Activated CD4-positive, alpha-beta memory T cell treated with anti-CD3 and anti-CD28 coated beads for 36 hours (primary cell): ENCODE data around the gene ZNF629. TPM values are rescaled to one million over a fixed set of nuclear protein-coding genes. Genes with fewer than 3 reads are reported as not detected.
A peak's percentile ranks its signal among the peaks of the same experiment; 100 is the strongest.

Source experiments
- CTCF ChIA-PET: fragments of 350-600 bp; sonication (Branson Sonifier 250); formaldehyde crosslinking; loops from one replicate; lab custom pipeline; 2021; ENCODE audit warnings: antibody characterized with exemption, inconsistent platforms; lab: Charles Lee
- POLR2A ChIA-PET: fragments of 350-600 bp; sonication (Branson Sonifier 250); formaldehyde crosslinking; loops from one replicate; lab custom pipeline; 2021; ENCODE audit warnings: antibody characterized with exemption; lab: Charles Lee
- DNase-seq: peaks from one replicate; pipeline ENCODE4 v3.0.0-alpha.2; 2020
- H3K27ac Mint-ChIP-seq: one replicate; pipeline ENCODE4 v1.8.0; 2021; ENCODE audit warnings: mixed read lengths
- H3K27me3 Mint-ChIP-seq: one replicate; pipeline ENCODE4 v1.8.0; 2021; ENCODE audit warnings: mixed read lengths
- H3K36me3 Mint-ChIP-seq: one replicate; pipeline ENCODE4 v1.8.0; 2021; ENCODE audit warnings: mixed read lengths
- H3K4me1 Mint-ChIP-seq: one replicate; pipeline ENCODE4 v1.8.0; 2021; ENCODE audit warnings: low read depth, mixed read lengths
- H3K4me3 Mint-ChIP-seq: one replicate; pipeline ENCODE4 v1.8.0; 2021; ENCODE audit warnings: mild to moderate bottlenecking, mixed read lengths
- H3K9me3 Mint-ChIP-seq: one replicate; pipeline ENCODE4 v1.8.0; 2021; ENCODE audit warnings: mixed read lengths
- intact Hi-C: fragments of 100-400 bp; cut with micrococcal nuclease; formaldehyde crosslinking; loops from one replicate; pipeline ENCODE4 v1.15.1; 2023
- total RNA-seq, 2 experiments: library from RNA; stranded (reverse); gene quantifications; one replicate each; pipeline ENCODE4 v1.2.3, GENCODE V29; 2021

Gene ZNF629
- total RNA-seq, 2 experiments from 2014 or later, result 2.9 to 3.1 TPM

DNA sequence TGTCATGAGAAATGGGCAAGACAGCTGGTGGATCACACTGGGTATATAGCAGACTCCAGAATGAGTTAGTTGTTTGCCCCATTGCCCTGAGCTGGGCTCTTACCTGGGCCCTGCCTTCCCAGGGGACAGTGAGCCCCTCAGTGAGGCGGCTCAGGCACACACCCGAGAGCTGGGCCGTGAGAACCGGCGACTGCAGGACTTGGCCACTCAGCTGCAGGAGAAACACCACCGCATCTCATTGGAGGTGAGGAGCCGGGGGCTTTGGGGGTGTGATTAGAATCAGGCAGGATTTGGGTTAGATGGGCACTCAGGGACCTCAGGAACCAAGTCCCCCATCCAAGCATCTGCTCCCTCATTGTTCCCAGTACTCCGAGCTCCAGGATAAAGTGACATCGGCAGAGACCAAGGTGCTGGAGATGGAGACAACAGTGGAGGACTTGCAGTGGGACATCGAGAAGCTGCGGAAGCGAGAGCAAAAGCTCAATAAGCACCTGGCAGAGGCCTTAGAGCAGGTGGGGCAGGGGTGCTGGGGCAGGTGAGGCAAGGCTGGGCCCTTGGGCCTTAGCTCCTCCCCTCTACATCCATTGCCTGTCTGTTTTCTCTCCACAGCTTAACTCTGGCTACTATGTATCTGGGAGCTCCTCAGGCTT, 22.1 kb downstream of the ZNF629 start:
- Mint-ChIP-seq H3K9me3 (no peaks in the 10 kb centered on the region), H3K36me3 (peaks cover 40% of the 10 kb centered on the region), H3K4me1 (peaks cover 25% of the 10 kb centered on the region), H3K27ac (no peak overlapping the region), H3K4me3 (no peak overlapping the region), H3K27me3 (no peaks in the 10 kb centered on the region)
- CTCF ChIA-PET, result interaction anchor here (7.2 kb wide), 1 partner anchor 50 kb away, joined by 30 read pairs; no protein-coding TSS in a partner anchor
- POLR2A ChIA-PET, result interaction anchor here (1.0 kb wide), 1 partner anchor 17 kb away, joined by 4 read pairs; the partner anchor contains the start of gene PHKG2
- DNase-seq, result no peak
- intact Hi-C loops, result loop anchor here (5.0 kb wide), 1 partner anchor 108 kb away; the partner anchor contains the start of gene FBRS

- Mint-ChIP-seq H3K27ac (no peak overlapping the region), H3K9me3 (no peaks in the 10 kb centered on the region)
These were observed 22.9 kb downstream of the ZNF629 start for GRCh38 chr16:30764086-30764485.

DNA sequence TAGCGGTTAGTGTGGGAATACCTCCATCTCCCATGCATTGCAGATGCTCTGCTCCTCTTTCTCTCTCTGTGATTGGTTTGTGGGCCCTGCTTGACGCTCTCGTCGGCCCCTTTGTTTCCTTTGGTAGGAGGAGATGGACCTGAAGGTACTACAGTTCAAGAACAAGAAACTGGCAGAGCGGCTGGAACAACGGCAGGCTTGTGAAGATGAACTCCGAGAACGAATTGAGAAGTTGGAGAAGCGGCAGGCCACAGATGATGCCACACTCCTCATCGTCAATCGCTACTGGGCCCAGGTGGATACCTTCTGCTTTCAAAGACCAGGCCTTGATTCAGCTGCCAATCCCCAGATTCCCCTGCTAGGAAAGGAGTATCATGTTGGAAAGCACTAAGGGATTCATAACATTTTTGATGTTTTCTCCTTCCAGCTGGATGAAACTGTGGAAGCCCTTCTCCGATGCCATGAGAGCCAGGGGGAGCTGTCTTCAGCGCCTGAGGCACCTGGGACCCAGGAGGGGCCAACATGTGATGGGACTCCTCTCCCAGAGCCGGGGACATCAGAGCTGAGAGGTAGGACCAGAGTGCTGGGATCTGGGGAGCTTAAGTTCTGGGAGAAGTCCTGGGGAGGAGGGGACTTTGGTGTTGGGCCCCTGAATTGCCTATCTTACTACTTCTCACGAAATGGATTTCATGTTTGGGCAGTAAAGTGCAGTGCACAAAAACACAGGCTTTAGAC, 23.8 kb downstream of the ZNF629 start:
- H3K27ac Mint-ChIP-seq, result peak overlapping the region; percentile 81
- intact Hi-C loops, result loop anchor here (1.0 to 5.0 kb wide), 5 partner anchors 12 to 194 kb away; partner anchors contain the start of genes FBRS and PHKG2
- ChIA-PET POLR2A (interaction anchor here (1.5 kb wide), 1 partner anchor 42 kb away, joined by 3 read pairs; no protein-coding TSS in a partner anchor), CTCF (interaction anchor here (1.1 to 7.2 kb wide), 2 partner anchors 52 to 139 kb away, joined by 3 to 30 read pairs; no protein-coding TSS in a partner anchor)
- peak overlapping the region; percentile 93 for H3K4me3 Mint-ChIP-seq
- peaks cover 29% of the 10 kb centered on the region for H3K36me3 Mint-ChIP-seq
- H3K4me1 Mint-ChIP-seq, result peaks cover 25% of the 10 kb centered on the region
- DNase-seq, result no peak
- H3K9me3 Mint-ChIP-seq, result no peaks in the 10 kb centered on the region
- no peaks in the 10 kb centered on the region for H3K27me3 Mint-ChIP-seq

More at GRCh38 chr16:30764086-30764485, 22.9 kb downstream of the ZNF629 start:
- peak overlapping the region; percentile 18 for H3K4me3 Mint-ChIP-seq
- intact Hi-C loops, result loop anchor here (5.0 kb wide), 1 partner anchor 107 kb away; the partner anchor contains the start of gene FBRS
- H3K36me3 Mint-ChIP-seq, result peaks cover 36% of the 10 kb centered on the region
- ChIA-PET POLR2A (no interaction called here), CTCF (interaction anchor here (7.2 kb wide), 1 partner anchor 51 kb away, joined by 30 read pairs; no protein-coding TSS in a partner anchor)
- no peak for DNase-seq
- H3K4me1 Mint-ChIP-seq, result peaks cover 25% of the 10 kb centered on the region
- H3K27me3 Mint-ChIP-seq, result no peaks in the 10 kb centered on the region

DNA sequence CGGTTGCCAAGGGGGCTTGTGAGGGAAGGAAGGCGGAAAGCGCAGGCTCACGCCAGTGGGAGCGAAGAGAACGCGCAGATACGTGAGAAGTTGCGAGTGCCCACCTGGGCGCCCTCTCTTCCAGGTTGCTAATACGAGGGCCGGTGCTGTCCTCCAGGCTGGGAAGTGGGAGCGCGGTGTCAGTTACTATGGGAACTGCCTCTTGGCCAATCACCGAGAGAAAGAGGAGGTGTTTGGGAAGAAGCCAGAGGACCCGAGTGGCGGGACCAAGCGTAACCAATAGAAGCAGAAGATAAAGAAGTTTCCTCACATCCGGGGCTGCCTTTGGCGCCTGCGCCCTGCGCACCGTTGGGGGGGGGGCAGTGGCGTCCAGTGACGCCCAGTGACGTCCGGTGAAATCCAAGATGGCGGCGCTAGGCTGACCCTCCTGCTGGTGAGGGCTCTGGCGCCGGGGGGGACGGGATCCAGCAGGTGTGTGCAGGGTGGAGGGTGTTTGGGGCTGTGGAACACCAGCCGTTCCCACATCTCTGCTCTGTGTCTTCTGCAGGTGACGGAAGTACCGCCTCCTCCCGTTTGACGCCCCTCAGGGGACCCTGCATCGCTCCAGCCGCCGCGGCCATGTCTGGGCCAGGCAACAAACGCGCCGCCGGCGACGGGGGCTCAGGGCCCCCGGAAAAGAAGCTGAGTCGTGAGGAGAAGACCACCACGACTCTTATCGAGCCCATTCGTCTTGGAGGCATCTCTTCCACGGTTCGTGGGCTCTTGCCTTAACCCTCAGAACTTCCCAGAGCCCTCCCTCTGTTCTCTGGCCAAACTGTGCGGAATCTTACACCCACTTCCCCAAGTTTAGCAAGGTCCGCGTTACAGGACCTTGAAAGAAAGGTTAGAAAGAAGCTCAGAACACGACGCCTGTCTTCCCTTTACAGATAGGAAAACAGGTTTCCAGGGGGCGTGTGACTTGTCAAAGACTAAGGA, 24.8 kb downstream of the ZNF629 start, which contains the start of the genes CFAP119 and RNF40:
TSS of gene CFAP119 (minus strand) at position 135 of the 975 bp plus-strand sequence. CDS start 314 bp downstream, outside the sequence.
TSS of gene RNF40 (plus strand) at position 395 of the 975 bp plus-strand sequence. CDS start at position 619, 224 bp downstream.
- no peaks in the 10 kb centered on the region for H3K9me3 Mint-ChIP-seq
- intact Hi-C loops, result loop anchor here (1.0 to 5.0 kb wide), 5 partner anchors 13 to 193 kb away; partner anchors contain the start of genes FBRS and PHKG2
- H3K36me3 Mint-ChIP-seq, result peaks cover 26% of the 10 kb centered on the region
- H3K4me3 Mint-ChIP-seq, result peak within 1 kb of the TSS; percentile 93
- H3K27ac Mint-ChIP-seq, result peak within 1 kb of the TSS; percentile 81
- peak; percentile 96 for DNase-seq
- no peaks in the 10 kb centered on the region for H3K27me3 Mint-ChIP-seq
- ChIA-PET POLR2A (interaction anchor here (1.5 kb wide), 1 partner anchor 43 kb away, joined by 3 read pairs; no protein-coding TSS in a partner anchor), CTCF (interaction anchor here (7.2 kb wide), 1 partner anchor 53 kb away, joined by 30 read pairs; no protein-coding TSS in a partner anchor)
- H3K4me1 Mint-ChIP-seq, result peaks cover 25% of the 10 kb centered on the region

- Mint-ChIP-seq H3K9me3 (no peaks in the 10 kb centered on the region), H3K27ac (peak overlapping the region; percentile 81), H3K36me3 (peaks cover 20% of the 10 kb centered on the region), H3K4me3 (peak overlapping the region; percentile 93), H3K27me3 (no peaks in the 10 kb centered on the region), H3K4me1 (peaks cover 25% of the 10 kb centered on the region)
- peak; percentile 53 for DNase-seq
- ChIA-PET POLR2A (no interaction called here), CTCF (interaction anchor here (7.2 kb wide), 1 partner anchor 53 kb away, joined by 30 read pairs; no protein-coding TSS in a partner anchor)
- intact Hi-C loops, result loop anchor here (5.0 kb wide), 1 partner anchor 104 kb away; the partner anchor contains the start of gene FBRS
These were observed 25.5 kb downstream of the ZNF629 start for GRCh38 chr16:30761427-30761927.

GRCh38 chr16:30760577-30761426, 26.2 kb downstream of the ZNF629 start:
- peaks cover 18% of the 10 kb centered on the region for H3K36me3 Mint-ChIP-seq
- intact Hi-C loops, result loop anchor here (5.0 kb wide), 1 partner anchor 104 kb away; the partner anchor contains the start of gene FBRS
- POLR2A ChIA-PET, result interaction anchor here (0.9 kb wide), 1 partner anchor 13 kb away, joined by 5 read pairs; the partner anchor contains the start of gene PHKG2
- no peak for DNase-seq
- peak overlapping the region; percentile 93 for H3K4me3 Mint-ChIP-seq
- CTCF ChIA-PET, result interaction anchor here (7.2 kb wide), 1 partner anchor 54 kb away, joined by 30 read pairs; no protein-coding TSS in a partner anchor
- H3K27me3 Mint-ChIP-seq, result no peaks in the 10 kb centered on the region
- no peak overlapping the region for H3K27ac Mint-ChIP-seq
- peaks cover 25% of the 10 kb centered on the region for H3K4me1 Mint-ChIP-seq
- no peaks in the 10 kb centered on the region for H3K9me3 Mint-ChIP-seq

GRCh38 chr16:30760001-30760559, 26.9 kb downstream of the ZNF629 start:
- ChIA-PET POLR2A (interaction anchor here (0.9 to 1.0 kb wide), 2 partner anchors 9 to 12 kb away, joined by 3 to 5 read pairs; partner anchors contain the start of gene PHKG2), CTCF (interaction anchor here (1.0 to 7.2 kb wide), 2 partner anchors 55 to 82 kb away, joined by 3 to 30 read pairs; no protein-coding TSS in a partner anchor)
- Mint-ChIP-seq H3K27ac (no peak overlapping the region), H3K4me3 (no peak overlapping the region), H3K9me3 (no peaks in the 10 kb centered on the region), H3K27me3 (no peaks in the 10 kb centered on the region), H3K36me3 (peaks cover 12% of the 10 kb centered on the region), H3K4me1 (peaks cover 25% of the 10 kb centered on the region)
- DNase-seq, result no peak
- intact Hi-C loops, result loop anchor here (5.0 kb wide), 1 partner anchor 103 kb away; the partner anchor contains the start of gene FBRS

DNA sequence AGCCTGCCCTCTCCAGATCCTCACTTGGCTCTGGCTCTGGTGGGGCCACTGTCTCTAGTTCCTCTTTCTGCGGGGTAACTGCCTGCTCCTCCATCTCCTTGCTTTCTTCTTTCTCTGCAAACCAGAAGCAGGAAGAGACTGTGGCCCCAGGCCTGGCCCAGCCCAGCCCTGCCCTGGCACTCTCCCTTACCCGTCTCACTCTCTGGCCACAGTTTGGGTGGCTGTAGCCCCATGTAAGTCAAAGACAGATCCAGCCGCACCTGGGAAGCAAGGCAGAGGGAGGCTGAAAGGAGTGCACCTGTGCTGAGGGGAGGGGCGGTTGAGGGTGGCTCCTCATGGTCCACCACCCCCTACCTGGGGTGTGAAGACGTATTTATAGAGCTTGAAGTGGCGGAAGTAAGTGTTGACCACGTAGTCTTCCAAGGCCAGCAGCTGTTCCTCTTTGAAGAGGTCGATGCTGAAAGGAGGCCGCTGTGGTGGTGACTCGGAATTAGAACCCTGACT, 28.0 kb downstream of the ZNF629 start:
- intact Hi-C loops, result no loop called here
- no peaks in the 10 kb centered on the region for H3K27me3 Mint-ChIP-seq
- H3K9me3 Mint-ChIP-seq, result no peaks in the 10 kb centered on the region
- peaks cover 8% of the 10 kb centered on the region for H3K36me3 Mint-ChIP-seq
- H3K4me3 Mint-ChIP-seq, result no peak overlapping the region
- no peak for DNase-seq
- ChIA-PET POLR2A (no interaction called here), CTCF (no interaction called here)
- no peak overlapping the region for H3K27ac Mint-ChIP-seq
- peaks cover 25% of the 10 kb centered on the region for H3K4me1 Mint-ChIP-seq

- Mint-ChIP-seq H3K4me3 (no peak overlapping the region), H3K4me1 (peaks cover 10% of the 10 kb centered on the region), H3K9me3 (no peaks in the 10 kb centered on the region), H3K27me3 (no peaks in the 10 kb centered on the region), H3K27ac (no peak overlapping the region), H3K36me3 (peaks cover 3% of the 10 kb centered on the region)
- POLR2A ChIA-PET, result interaction anchor here (1.0 kb wide), 1 partner anchor 9 kb away, joined by 7 read pairs; the partner anchor contains the start of gene PHKG2
- CTCF ChIA-PET, result no interaction called here
- DNase-seq, result no peak
- intact Hi-C loops, result no loop called here
These were observed 29.7 kb downstream of the ZNF629 start for GRCh38 chr16:30757316-30757715.
